ENCODE results near the gene SKAP2.
A peak's percentile ranks its signal among the peaks of the same experiment; 100 is the strongest.

Gene SKAP2

DNA sequence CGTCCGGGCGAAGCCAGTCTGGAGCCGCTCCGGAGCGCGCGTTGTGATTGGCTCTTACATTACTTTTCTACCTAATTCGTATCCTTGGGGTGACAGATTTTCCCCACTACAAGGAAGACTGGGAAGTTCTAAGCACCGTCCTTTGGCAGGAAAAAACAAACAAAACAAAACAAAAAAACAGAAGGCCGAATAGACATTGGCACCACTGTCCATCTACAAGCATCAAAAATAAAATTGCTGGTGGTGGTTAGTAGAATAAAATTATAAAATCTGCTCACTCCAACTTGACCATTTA lies 651 bp upstream of the SKAP2 start:
- in situ Hi-C loops (cut with HindIII; ENCODE audit: low sequenced_read_pairs) = no loop called here
- DNase-seq (ENCODE audit: low read depth, low spot score) = no peak
- TF ChIP-seq, protein P1, sequence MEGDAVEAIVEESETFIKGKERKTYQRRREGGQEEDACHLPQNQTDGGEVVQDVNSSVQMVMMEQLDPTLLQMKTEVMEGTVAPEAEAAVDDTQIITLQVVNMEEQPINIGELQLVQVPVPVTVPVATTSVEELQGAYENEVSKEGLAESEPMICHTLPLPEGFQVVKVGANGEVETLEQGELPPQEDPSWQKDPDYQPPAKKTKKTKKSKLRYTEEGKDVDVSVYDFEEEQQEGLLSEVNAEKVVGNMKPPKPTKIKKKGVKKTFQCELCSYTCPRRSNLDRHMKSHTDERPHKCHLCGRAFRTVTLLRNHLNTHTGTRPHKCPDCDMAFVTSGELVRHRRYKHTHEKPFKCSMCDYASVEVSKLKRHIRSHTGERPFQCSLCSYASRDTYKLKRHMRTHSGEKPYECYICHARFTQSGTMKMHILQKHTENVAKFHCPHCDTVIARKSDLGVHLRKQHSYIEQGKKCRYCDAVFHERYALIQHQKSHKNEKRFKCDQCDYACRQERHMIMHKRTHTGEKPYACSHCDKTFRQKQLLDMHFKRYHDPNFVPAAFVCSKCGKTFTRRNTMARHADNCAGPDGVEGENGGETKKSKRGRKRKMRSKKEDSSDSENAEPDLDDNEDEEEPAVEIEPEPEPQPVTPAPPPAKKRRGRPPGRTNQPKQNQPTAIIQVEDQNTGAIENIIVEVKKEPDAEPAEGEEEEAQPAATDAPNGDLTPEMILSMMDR (IDR thresholded peaks at IDR 0.05; ENCODE audit: low read depth, low read length) = no peak
- peak overlapping the region; percentile 97 for H3K4me3 ChIP-seq (ENCODE audit: low read depth, low read length)

DNA sequence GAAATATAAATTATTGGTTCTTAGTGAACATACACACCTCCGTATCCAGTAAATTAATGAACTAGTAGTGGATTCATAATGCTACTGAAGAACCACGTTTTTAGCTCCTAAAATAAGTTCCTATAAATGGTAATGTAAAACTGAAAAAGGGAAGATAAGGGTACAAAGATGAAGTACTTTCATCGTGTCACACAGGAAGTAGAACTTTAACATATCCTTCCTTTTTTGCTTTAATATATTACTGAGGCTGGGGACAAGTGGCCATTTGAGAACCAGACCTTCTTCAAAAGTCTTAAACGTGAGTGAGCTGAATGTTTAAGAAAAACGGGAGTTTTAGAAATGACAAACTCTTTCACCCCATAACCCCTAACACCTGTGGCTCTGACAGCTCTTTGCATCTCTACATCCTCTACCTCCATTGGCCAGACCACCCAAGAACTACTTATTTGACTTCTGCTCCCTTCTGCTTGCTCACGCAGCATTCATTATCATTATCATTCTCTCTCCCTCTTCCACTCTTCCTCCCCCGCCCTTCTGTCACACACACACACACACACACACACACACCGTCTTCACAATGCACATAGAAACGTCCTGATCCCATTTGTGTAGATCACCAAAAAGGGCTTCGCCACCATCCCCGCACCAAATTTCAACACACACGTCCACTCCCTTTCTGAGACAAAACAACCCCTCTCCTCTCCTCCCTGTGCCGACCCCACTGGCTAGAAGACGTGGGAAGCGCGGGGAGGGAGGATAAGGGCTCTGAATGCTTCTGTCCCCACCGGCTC lies 677 bp downstream of the SKAP2 start:
- in situ Hi-C loops (cut with HindIII; ENCODE audit: low sequenced_read_pairs) = no loop called here
- H3K4me3 ChIP-seq (ENCODE audit: low read depth, low read length) = peak overlapping the region; percentile 97
- peak; percentile 55 for DNase-seq (ENCODE audit: low read depth, low spot score)
- TF ChIP-seq, protein P1 (IDR thresholded peaks at IDR 0.05; ENCODE audit: low read depth, low read length) = no peak

DNA sequence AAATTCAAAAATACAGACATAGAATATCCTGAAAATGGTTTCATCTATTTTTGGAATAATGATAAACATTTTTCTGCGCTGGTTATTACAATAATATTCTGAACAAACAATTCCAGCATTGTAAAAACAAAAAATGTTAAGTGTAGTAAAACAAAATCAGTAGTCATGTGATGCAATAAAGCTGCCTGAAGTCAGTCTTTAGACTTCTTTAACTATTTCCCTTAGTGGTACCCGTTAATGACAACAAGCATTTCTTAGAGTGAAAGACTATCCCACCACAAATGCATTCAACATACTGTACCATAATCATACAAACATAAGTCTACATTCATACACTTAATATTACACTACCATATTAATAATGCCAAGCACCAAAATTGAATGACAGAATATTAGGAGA lies 1.6 kb downstream of the SKAP2 start:
- TF ChIP-seq, protein P1 (IDR thresholded peaks at IDR 0.05; ENCODE audit: low read depth, low read length) = no peak
- in situ Hi-C loops (cut with HindIII; ENCODE audit: low sequenced_read_pairs) = no loop called here
- DNase-seq (ENCODE audit: low read depth, low spot score) = no peak
- H3K4me3 ChIP-seq (ENCODE audit: low read depth, low read length) = no peak overlapping the region

DNA sequence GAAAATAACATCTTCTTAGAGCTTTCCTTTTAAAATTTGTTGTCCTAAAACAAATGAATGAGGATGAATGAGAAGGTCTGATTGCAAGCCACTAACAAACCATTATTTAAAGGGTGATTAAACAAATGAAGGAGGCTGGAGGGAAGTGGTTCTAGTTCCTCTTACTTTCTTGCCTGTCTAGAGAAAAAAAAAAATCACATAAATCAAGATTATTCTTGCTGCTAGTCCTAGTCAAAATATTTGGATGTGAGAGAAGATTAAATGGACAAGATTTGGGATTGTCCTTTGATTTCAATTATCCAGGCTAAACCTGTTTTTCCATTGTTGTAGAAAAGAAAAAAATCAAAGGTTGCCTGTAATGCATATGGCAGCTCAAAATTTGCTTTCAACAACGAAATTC lies 3.3 kb downstream of the SKAP2 start:
- no peak for DNase-seq (ENCODE audit: low read depth, low spot score)
- in situ Hi-C loops (cut with HindIII; ENCODE audit: low sequenced_read_pairs) = no loop called here
- TF ChIP-seq, protein P1 (IDR thresholded peaks at IDR 0.05; ENCODE audit: low read depth, low read length) = no peak
- H3K4me3 ChIP-seq (ENCODE audit: low read depth, low read length) = no peak overlapping the region

DNA sequence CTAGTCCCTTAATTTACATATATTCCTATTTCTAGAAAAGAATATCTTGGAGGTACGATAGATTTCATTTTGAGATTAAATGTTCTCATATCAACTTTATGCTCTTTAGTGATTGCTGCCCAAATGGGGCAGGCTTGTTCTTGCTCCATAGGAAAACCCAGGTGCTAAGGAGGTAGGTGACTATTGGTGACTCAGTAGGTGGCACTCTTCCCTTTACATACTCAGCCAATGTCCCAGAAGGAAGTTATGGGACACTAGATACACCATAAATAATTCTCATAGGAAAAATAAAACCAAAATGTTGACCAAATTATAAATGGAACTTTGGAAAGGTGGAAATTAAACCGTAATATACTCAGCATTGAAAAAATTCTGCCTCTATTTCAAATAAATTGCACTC lies 4.0 kb downstream of the SKAP2 start:
- DNase-seq (ENCODE audit: low read depth, low spot score) = no peak
- TF ChIP-seq, protein P1 (IDR thresholded peaks at IDR 0.05; ENCODE audit: low read depth, low read length) = no peak
- H3K4me3 ChIP-seq (ENCODE audit: low read depth, low read length) = no peak overlapping the region
- in situ Hi-C loops (cut with HindIII; ENCODE audit: low sequenced_read_pairs) = no loop called here

DNA sequence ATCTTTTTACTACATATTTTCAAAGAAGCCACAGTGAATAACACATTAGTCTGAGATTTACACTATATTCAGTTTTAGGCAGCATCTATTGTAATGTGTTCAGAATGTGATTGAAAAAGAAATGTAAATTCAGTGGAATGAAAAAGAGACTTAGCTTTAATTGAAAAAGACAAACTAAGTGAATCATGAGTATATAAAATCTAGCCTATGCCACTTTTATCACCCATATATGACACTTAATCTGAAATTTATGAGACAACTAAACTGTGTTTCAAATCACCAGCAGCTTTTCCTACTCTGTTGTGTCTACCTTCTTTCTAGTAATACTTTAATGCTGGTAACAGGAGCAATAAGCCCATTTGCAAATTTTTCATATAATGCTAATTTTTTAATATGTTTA lies 4.7 kb downstream of the SKAP2 start:
- no peak for DNase-seq (ENCODE audit: low read depth, low spot score)
- in situ Hi-C loops (cut with HindIII; ENCODE audit: low sequenced_read_pairs) = loop anchor here (10.0 kb wide), 1 partner anchor 265 kb away; no protein-coding TSS in a partner anchor
- TF ChIP-seq, protein P1 (IDR thresholded peaks at IDR 0.05; ENCODE audit: low read depth, low read length) = no peak
- no peak overlapping the region for H3K4me3 ChIP-seq (ENCODE audit: low read depth, low read length)
